HG02973 (cell line): Measurements from ENCODE around the gene LILRB2.
"Not testable (repeated sequence)": the region's sequence is repeated elsewhere in the genome, so short reads cannot be mapped to it uniquely, and the experiment has no call there.

Source experiments
- ATAC-seq: cut with Tn5 transposase; IDR thresholded peaks from one replicate; pipeline ENCODE4 v1.9.1; 2021; ENCODE audit warnings: moderate library complexity; ENCODE audit not compliant: unreplicated experiment

Gene LILRB2

GRCh38 chr19:54275951-54276350 is 5.0 kb downstream of the LILRB2 start:
- no peak for ATAC-seq

- ATAC-seq: not testable (repeated sequence)
These were observed 6.4 kb downstream of the LILRB2 start for GRCh38 chr19:54274516-54274915.

- ATAC-seq: no peak
These were observed 7.1 kb downstream of the LILRB2 start for GRCh38 chr19:54273821-54274220.

GRCh38 chr19:54272181-54272580 is 8.7 kb downstream of the LILRB2 start:
- not testable (repeated sequence) for ATAC-seq

GRCh38 chr19:54271587-54271986 is 9.3 kb downstream of the LILRB2 start:
- ATAC-seq: not testable (repeated sequence)

GRCh38 chr19:54271106-54271505 is 9.8 kb downstream of the LILRB2 start:
- no peak for ATAC-seq

- ATAC-seq: no peak
These were observed 12.0 kb downstream of the LILRB2 start for GRCh38 chr19:54268936-54269335.

GRCh38 chr19:54266133-54266532 is 14.8 kb downstream of the LILRB2 start:
- no peak for ATAC-seq

GRCh38 chr19:54262470-54262869 is 18.4 kb downstream of the LILRB2 start:
- ATAC-seq: no peak

- ATAC-seq: no peak
These were observed 18.8 kb downstream of the LILRB2 start for GRCh38 chr19:54262066-54262465.

GRCh38 chr19:54257116-54257480 is 23.8 kb downstream of the LILRB2 start, which contains the start of gene LILRB5:
Gene LILRB5, minus strand, starts transcription at chr19:54257273. Its CDS starts 80 bp downstream, at chr19:54257193.
- no peak for ATAC-seq

- no peak for ATAC-seq
These were observed 24.4 kb downstream of the LILRB2 start for GRCh38 chr19:54256250-54257115.

GRCh38 chr19:54255105-54255775 is 25.7 kb downstream of the LILRB2 start:
- no peak for ATAC-seq

- no peak for ATAC-seq
These were observed 26.6 kb downstream of the LILRB2 start for GRCh38 chr19:54254195-54254906.

- ATAC-seq: no peak
These were observed 27.3 kb downstream of the LILRB2 start for GRCh38 chr19:54253331-54254194.

GRCh38 chr19:54252845-54253244 is 28.1 kb downstream of the LILRB2 start:
- ATAC-seq: no peak

GRCh38 chr19:54252243-54252642 is 28.7 kb downstream of the LILRB2 start:
- no peak for ATAC-seq

- ATAC-seq: no peak
These were observed 32.8 kb downstream of the LILRB2 start for GRCh38 chr19:54248016-54248601.

- no peak for ATAC-seq
These were observed 33.6 kb downstream of the LILRB2 start for GRCh38 chr19:54247106-54247930.
